ENCODE results near the gene COX8C.

COX8C gene

DNA sequence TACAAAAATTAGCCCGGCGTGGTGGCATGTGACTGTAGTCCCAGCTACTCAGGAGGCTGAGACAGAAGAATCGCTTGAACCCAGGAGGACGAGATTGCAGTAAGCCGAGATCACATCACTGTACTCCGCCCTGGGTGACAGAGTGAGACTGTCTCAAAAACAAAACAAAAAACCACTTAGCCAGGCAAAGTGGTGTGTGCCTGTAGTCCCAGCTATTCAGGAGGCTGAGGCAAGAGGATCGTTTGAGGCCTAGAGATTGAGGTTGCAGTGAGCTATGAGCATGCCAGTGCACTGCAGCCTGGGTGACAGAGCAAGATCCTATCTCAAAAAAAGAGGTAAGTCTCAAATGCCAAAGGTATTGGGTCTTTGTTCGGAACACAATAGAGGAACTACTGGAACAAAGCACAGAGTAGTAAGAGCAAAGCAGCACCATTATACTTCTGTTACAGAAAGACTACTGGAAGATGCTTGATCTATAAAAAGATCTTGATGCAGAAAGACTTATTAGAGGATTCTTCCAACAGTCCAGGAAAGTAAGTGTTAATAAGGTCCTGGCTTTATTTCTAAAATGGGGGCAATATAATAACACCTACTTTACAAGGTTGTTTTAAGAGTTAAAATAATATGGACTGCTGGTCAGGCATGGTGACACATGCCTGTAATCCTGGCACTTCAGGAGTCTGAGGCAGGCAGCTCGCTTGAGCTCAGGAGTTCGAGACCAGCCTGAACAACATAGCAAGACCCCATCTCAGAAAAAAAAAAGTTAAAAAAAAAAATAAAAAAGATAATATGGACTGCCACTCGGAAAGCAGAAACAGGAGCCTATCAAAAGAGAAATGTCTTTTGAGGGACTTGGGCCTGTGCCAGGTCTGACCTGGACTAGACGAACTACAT is 44.0 kb upstream of the COX8C start:
- no peak for DNase-seq
- H3K27ac ChIP-seq: no peak overlapping the region
- no peaks in the 10 kb centered on the region for H3K36me3 ChIP-seq
- no peak overlapping the region for H3K4me3 ChIP-seq
- no peaks in the 10 kb centered on the region for H3K9me3 ChIP-seq
- intact Hi-C loops (cut with DNase I; ENCODE audit: low total_unique reads): no loop called here
- H3K4me1 ChIP-seq: peaks cover 0 to 61% (median 2%) of the 10 kb centered on the region in 4 donors
- H3K27me3 ChIP-seq: no peaks in the 10 kb centered on the region
- no peak for TF ChIP-seq CTCF (IDR thresholded peaks at IDR 0.05)

DNA sequence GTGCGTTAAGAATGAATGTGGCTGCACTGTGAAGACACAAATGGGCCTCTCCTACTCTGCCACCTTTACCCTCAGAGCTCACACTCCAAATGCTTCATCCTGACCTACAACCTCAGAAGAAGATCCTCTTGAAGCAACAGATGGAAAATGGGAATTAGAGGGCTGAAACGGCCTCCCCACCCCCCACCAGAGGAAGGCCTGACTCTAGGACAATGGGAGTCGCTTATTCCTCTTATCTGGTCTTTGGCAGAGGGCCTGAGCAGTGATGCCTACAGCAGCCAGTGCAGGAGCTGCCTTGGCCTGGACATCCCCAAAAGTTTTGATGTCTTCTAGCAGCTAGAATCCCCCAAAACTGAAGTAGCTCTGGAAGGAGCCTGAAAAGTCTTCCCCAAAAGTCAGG is 43.3 kb upstream of the COX8C start:
- Histone ChIP-seq H3K36me3 (no peaks in the 10 kb centered on the region), H3K27ac (no peak overlapping the region), H3K4me1 (peaks cover 0 to 57% (median 2%) of the 10 kb centered on the region in 4 donors), H3K27me3 (no peaks in the 10 kb centered on the region), H3K9me3 (no peaks in the 10 kb centered on the region), H3K4me3 (no peak overlapping the region)
- intact Hi-C loops (cut with DNase I; ENCODE audit: low total_unique reads): no loop called here
- TF ChIP-seq CTCF (IDR thresholded peaks at IDR 0.05): no peak
- DNase-seq: no peak

- H3K27ac ChIP-seq: no peak overlapping the region
- intact Hi-C loops (cut with DNase I; ENCODE audit: low total_unique reads): no loop called here
Observed at GRCh38 chr14:93304771-93305170, 42.2 kb upstream of the COX8C start.

GRCh38 chr14:93305725-93306418 is 41.1 kb upstream of the COX8C start:
- no peak for DNase-seq
- Histone ChIP-seq H3K9me3 (no peaks in the 10 kb centered on the region), H3K27me3 (no peaks in the 10 kb centered on the region), H3K27ac (no peak overlapping the region), H3K4me3 (no peak overlapping the region), H3K36me3 (no peaks in the 10 kb centered on the region), H3K4me1 (peaks cover 0 to 50% (median 2%) of the 10 kb centered on the region in 4 donors)
- TF ChIP-seq CTCF (IDR thresholded peaks at IDR 0.05): no peak
- intact Hi-C loops (cut with DNase I; ENCODE audit: low total_unique reads): no loop called here

More at GRCh38 chr14:93304771-93305170, 42.2 kb upstream of the COX8C start:
- no peak for DNase-seq
- Histone ChIP-seq H3K27me3 (no peaks in the 10 kb centered on the region), H3K36me3 (no peaks in the 10 kb centered on the region), H3K9me3 (no peaks in the 10 kb centered on the region), H3K4me3 (no peak overlapping the region), H3K4me1 (peaks cover 0 to 46% (median 2%) of the 10 kb centered on the region in 4 donors)
- TF ChIP-seq CTCF (IDR thresholded peaks at IDR 0.05): no peak

DNA sequence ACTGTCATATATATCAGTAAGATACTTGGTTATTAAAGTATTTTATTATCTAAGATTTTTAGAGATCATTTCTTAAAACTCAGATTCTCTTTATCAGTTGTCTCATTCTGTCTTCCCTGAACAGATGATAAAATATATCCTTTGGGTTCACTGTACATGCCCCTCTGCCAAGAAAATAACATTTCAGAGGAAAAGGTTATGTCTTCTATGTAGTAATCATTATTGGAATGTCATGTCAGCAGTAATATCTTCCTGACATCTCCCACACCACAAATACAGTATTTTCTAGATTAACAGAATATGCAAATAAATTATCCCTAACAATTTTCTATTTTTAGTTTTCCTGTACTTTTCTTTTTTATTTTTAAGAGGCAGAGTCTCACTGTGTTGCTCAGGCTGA is 40.2 kb upstream of the COX8C start:
- no peak for TF ChIP-seq CTCF (IDR thresholded peaks at IDR 0.05)
- Histone ChIP-seq H3K27me3 (no peaks in the 10 kb centered on the region), H3K27ac (no peak overlapping the region), H3K9me3 (no peaks in the 10 kb centered on the region), H3K36me3 (no peaks in the 10 kb centered on the region), H3K4me3 (no peak overlapping the region), H3K4me1 (peaks cover 0 to 58% (median 3%) of the 10 kb centered on the region in 4 donors)
- intact Hi-C loops (cut with DNase I; ENCODE audit: low total_unique reads): no loop called here
- no peak for DNase-seq

Data from tibial artery (tissue), 4 donors.